AG09319 (cell line): ENCODE data around the gene IFNA1.
"Not testable (repeated sequence)": the region's sequence is repeated elsewhere in the genome, so short reads cannot be mapped to it uniquely, and the experiment has no call there.

Source experiments
- DNase-seq: peaks from one replicate; pipeline ENCODE4 v3.0.0-alpha.2; 2010; ENCODE audit warnings: low read depth; ENCODE audit errors: extremely low read depth
- CTCF ChIP-seq: IDR thresholded peaks from 2 replicates; pipeline ENCODE4 v1.5.1; 2011; ENCODE audit warnings: low read depth, mild to moderate bottlenecking, inconsistent platforms, low read length, moderate library complexity

The IFNA1 gene

GRCh38 chr9:21428235-21428634 lies 12.0 kb upstream of the IFNA1 start:
- TF ChIP-seq CTCF, result no peak
- no peak for DNase-seq

- DNase-seq, result no peak
- no peak for TF ChIP-seq CTCF
These were observed 11.0 kb upstream of the IFNA1 start for GRCh38 chr9:21429191-21429590.

GRCh38 chr9:21432672-21433425 lies 7.4 kb upstream of the IFNA1 start:
- no peak for TF ChIP-seq CTCF
- DNase-seq, result no peak

GRCh38 chr9:21434202-21435014 lies 5.8 kb upstream of the IFNA1 start:
- peak; percentile 48 for DNase-seq
- TF ChIP-seq CTCF, result peak; percentile 68

GRCh38 chr9:21435015-21435383 lies 5.2 kb upstream of the IFNA1 start:
- not testable (repeated sequence) for DNase-seq

DNA sequence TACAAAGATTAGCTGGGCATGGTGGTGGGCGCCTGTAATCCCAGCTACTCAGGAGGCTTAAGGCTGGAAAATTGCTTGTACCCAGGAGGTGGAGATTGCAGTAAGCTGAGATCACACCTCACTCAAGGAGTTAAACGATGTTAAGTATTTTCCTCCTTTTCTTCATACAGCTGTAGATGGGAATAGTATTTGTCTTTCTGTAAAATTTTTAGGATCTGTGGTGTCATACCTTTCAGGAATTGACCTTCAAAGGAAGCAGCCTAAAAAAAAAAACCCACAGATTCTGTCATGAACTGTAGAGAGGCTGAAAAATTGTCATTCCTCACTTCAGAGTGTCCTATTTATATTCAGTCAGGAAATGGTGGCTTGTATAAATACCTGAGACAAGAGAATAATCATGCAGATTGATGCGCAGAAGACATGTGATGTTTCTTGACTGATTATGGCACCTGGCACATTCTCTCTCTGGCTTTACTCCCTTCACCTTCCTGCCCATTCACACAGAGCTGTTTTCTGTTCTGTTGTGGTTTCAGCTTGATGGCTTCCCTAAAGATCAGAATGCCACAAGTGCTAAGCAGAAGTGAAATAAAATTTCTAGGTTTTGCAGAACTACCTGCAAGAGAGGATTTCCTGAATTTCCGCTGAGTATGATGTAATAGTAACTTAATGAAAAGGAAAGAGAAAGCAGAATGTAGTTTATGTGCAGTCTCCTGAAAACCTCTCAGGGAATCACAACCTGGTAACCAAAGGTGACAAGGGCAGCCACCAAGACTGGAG lies 3.8 kb downstream of the IFNA1 start:
- DNase-seq, result no peak
- no peak for TF ChIP-seq CTCF

DNA sequence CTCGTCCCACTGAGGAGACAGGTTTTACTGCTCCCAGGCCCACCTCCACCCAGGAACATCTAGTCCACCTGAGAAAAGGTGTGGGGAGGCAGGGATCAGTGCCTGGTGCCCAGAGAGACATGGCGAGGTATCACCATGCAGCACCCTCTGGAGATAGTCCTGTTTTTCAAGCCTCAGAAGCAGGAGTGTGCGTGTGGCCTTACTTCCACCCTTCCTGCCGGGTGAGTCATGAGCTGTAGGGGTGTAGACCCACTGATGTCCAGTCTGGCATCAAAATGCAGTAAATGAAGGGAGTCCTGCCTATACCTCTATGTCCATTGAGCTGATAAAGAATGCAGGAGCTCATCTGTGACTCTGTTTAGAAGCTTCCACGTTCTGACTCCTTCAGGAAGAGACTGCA lies 9.1 kb downstream of the IFNA1 start:
- not testable (repeated sequence) for DNase-seq
